GM21529 (cell line): ENCODE data around the gene CCDC144A.
"Not testable (repeated sequence)": the region's sequence is repeated elsewhere in the genome, so short reads cannot be mapped to it uniquely, and the experiment has no call there.

ENCODE experiments used
- ATAC-seq: cut with Tn5 transposase; IDR thresholded peaks from one replicate; pipeline ENCODE4 v1.9.1; 2021; ENCODE audit not compliant: unreplicated experiment

The CCDC144A gene

DNA sequence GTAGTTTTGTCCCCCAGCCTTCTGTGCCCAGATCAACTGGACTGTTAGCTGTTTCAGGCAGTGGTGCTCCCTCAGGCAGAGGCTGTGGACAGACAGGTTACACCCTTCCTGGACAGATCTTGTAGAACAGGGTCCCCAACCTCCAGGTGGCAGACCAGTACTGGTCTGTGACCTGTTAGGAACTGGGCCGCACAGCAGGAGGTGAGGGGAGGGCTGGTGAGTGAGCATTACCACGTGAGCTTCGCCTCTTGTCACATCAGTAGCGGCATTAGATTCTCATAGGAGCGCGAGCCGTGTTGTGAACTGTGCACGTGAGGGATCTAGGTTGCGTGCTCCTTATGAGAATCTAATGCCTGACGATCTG is 61.9 kb downstream of the CCDC144A start:
- ATAC-seq: not testable (repeated sequence)

DNA sequence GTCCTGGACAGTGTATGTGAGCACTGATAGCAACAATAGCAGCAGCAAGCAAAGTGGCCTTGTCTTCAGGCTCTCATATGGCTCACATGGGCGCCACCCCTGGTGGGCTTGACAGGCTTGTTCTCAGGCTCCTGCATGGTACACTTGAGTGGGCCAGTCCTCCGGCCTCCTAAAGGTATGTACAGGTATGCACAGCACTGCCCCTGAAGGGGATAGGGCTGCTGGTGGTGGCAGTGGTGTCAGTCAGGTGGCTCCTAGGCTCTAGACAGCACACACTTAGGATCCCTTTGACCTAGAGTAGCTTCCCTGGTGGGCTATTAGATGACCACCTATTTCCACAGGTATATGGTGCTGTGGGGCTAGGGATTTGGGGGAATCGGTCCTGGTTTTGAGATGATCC is 67.5 kb downstream of the CCDC144A start:
- not testable (repeated sequence) for ATAC-seq

DNA sequence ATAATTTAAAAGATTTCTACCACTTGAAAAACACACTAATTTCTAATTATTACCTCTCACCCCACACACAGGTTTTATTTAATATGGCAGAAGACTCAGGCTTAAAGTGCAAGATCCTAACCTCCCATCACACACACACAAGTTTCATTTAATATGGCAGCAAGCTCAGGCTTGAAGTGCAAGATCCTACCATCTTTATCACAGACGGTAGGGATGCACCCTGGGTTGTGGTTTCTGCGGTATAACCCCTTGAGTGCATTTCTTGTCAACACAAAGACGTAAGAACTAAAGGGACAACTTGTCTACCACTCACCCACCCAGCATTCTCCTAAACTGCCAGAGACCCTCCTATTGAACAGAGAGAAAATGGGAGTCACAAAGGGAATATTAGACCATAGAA is 68.1 kb downstream of the CCDC144A start:
- ATAC-seq: not testable (repeated sequence)

DNA sequence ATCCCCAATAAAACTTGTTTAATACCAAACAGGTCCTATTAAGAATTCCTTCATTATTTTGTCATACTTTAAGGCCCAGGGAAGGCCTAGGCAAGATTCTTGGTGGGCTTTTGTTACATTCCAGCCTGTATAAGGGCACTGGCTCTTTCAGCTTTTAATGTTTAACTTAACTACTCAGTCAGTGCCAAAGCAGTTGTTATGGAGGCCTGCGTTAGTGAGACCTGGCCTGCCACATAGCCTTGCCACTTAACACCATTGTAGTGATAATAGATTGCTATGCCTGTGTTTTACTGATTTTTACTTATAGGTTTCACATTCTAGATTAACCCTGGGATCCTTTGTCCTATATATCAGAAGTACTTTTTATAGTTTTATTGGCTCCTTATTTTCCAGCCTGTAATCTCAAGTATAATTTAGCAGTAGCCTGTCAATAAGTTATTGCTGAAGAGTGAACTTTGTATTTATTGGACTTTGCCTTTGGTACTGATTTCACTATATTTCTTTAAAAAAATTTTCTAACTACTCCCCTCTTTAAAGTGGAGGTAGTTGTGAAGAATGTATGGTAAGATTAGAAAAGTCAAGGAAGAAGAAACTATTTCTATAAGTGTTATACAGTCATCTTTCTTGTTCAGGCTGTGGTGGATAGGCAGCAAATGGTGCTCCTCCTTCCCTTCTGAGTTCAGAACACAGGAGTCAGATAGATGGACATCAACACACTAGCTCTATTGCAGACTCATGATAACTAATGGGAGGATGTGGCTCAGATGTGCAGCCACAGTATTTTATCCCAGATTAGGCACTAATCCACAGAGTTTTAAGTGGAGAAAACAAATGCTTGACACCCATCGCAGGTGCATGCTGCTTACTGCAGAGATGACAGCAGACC is 78.5 kb downstream of the CCDC144A start:
- not testable (repeated sequence) for ATAC-seq

DNA sequence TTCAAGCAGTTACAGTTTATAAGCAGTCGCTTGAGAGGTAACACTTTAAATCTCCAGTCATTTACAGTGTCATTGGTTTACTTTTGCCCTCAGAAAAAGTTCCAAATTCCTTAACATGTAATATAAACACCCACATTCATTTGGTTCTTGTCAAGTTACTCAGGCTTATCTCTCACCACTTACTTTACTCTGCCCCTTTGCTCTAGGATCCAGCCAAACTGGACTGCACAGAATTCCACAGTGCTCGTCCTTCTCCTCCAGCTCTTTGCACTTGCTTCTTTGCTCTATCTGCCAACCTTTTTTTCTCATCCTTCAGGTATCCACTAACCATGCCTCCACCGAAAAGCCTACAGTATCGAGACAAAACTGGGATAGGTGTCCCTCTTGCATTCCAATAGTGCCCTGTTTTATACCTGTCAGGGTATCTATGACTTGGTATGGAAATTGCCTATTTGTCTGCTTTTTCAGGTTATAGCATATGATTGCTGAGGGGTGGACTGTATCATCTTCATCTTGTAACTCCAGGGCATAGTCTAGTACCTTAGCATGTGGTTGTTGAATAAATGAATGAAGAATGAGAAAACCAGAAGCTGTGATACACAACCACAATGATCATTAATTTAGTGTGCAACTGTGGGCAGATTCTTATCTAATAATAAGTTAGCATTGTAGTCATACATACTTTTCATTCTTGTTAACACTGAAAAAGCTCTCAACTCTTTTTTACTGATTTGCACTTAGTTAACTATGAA is 82.5 kb downstream of the CCDC144A start:
- not testable (repeated sequence) for ATAC-seq

DNA sequence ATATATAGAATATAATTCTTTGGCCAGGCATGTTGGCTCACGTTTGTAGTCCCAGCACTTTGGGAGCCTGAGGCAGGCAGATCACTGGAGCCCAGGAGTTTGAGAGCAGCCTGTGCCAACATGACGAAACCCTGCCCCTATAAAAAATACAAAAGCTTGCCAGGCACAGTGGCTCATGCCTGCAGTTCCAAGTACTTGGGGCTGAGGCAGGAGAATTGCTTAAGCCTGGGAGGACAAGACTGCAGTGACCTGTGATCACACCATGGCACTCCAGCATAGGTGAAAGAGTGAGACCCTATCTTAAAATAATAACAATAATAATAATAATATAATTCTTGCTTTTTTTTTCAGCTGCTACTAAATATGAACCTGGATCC is 83.1 kb downstream of the CCDC144A start:
- ATAC-seq: not testable (repeated sequence)

DNA sequence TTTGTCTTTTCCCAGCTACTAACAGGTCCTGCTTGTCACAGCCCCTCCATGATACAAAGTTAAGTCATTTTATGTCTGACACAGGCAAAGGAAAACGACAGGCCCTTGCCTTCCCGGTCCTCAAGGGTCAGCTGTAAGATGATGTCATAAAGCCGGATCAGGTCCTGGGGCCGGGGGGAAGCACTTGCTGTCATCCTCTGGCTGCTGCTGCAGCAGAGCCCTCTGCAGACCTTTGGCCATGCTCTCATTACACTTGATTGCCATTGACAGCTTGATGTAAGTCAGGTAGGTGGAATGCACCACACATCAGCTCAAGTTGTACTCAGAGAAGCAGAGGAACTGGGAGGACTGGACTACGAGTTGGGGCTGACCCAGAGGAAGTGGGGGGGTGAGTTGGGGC is 97.8 kb downstream of the CCDC144A start:
- ATAC-seq: not testable (repeated sequence)

DNA sequence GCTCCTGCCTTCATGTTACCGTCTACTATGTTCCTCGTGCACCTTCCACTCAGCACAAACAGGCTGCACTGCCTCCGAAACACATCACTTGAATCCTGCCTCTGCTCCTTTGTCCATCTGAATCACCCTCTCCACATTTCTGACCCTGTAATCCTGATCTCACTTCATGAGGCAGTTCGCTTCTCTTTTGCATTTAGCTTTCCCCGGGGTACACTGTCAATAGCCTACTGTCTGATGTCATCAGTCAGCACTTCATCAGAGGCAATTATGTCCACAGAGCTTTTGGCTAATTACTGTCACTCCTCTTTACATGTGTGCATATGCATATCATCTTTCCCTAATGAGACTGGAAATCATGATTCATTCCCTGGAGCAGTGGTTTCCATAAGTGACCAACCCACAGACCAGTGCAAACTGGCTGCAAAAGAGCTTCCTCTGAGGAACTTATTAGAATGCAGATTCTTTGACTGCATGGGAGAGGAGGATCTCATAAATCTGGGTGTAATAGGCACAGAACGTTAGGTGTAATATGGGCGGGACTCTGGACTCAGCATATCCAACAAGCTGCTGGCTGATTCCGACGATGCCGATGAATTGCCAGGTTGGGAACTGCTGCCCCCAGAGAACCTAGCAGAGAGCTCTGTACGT is 99.0 kb downstream of the CCDC144A start:
- not testable (repeated sequence) for ATAC-seq

DNA sequence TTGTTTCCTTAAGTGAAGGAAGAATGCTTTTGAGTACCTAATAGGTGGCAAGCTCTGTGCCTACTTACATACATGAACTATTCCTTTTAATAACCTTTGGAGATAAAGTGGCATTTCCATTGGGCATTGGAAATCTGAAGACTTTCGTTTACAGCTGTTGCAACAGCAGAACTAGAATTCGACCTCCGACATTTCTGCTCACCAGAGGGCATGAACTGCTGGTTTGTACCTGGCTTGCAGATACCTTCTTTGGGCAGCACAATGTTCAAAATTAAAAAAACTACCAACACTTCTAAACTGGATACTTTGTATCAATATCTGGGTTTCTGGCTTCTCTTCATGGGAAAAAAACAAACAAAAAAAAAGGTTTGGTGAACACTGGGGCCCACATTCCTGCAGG is 99.6 kb downstream of the CCDC144A start:
- not testable (repeated sequence) for ATAC-seq

DNA sequence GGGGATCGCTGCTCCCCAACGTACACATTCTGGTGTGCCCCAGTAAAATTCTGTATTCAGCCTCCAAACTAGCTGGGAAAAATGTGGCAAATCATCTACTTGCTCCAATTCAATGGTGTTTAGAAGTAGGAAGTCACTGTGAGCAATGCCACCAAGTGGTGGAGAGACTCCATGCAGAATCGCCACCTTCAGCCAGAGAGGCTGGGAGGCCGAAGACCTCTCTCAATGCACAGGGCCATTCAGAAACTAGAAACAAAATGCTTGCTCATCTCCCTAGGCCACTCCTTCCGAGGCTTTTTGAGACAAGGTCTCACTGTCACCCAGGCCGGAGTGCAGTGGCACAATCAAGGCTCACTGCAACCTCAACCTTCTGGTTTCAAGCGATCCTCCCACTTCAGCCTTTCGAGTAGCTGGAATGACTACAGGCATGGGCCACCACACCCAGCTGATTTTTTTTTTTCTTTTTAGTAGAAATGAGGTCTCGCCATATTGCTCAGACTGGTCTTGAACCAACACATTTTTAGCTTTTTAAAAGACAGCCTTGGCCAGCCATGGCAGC is 100.4 kb downstream of the CCDC144A start:
- ATAC-seq: not testable (repeated sequence)

DNA sequence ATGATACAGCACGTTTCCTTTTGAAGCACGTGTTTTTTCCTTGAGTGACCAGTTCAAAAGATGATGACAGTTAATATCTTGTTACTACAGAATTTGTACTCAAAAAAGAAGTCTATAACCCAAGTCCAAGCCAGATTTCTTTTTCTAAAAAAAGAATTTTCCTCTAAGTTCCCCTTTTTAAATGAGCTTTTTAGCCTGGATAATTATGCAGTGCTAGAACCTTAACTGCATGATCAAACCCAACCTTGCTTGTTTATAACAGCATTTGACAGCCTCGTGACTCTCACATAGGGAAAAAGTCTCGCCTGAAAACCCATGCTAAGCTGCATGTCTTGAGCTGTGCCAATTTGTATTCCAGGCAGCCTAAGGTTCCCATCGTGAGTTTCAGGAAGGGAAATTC is 104.2 kb downstream of the CCDC144A start:
- ATAC-seq: not testable (repeated sequence)

DNA sequence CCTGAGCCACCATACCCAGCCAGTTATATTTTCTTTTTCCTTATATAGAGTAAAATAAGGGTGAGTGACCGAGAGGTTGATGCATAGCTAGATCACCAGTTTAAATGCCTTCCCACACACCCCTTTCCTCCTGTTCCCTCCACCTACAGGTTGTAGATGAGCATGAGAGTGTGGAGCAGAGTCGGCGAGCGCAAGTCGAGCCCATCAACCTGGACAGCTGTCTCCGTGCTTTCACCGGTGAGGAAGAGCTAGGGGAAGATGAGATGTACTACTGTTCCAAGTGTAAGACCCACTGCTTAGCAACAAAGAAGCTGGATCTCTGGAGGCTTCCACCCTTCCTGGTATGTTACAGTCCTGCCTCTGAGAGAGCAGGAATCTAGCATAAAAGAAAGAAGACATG is 105.9 kb downstream of the CCDC144A start:
- ATAC-seq: not testable (repeated sequence)

DNA sequence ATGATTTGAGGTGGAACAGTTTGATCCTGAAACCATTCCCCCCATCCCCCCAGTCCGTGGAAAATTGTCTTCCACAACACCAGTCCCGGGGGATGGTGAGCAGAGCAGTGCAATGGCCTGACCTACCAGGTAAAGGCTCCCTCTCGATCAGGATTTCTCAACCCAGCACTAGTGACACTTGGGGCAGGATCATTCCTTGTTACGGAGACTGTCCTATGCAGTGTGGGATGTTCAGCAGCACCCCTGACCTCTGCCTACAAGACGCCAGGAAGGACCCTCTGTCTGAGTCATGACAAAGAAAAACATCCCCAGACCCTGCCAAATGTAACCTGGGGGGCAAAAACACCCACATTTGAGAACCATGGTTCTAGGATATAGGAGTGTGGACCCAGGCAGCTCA is 114.8 kb downstream of the CCDC144A start:
- ATAC-seq: not testable (repeated sequence)

DNA sequence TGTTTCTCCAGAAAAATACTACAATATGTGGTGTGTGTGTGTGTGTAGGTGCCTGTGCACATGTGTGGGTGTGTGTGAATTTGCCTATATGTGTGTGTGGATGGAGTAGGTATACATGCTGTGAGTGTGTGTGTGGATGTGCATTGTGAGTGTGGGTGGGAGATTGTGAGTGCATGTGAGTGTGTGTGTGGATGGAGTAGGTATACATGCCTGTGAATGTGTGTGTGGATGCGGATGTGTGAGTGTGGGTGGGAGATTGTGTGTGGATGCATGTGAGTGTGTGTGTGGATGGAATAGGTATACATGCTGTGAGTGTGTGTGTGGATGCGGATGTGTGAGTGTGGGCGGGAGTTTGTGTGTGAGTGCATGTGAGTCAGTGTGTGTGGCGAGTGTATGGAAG is 116.6 kb downstream of the CCDC144A start:
- not testable (repeated sequence) for ATAC-seq

DNA sequence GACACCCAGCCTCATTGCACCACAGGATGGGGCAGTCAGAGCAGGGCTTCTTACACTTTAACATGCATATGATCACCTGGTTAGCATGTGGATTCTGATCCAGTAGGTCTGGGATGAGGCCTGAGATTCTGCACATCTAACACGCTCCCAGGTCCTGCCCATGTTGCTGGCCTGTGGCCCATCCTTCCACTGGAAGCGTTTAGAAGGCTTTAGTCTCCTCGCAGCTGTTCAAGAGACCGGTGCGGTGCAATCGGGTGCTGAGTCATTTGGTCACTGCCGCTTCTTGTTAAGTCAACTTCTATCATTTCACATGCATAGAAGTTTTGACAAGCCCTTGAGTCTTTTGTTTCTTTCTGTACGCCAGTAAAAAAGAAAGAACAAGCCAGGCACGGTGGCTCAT is 117.6 kb downstream of the CCDC144A start:
- not testable (repeated sequence) for ATAC-seq

DNA sequence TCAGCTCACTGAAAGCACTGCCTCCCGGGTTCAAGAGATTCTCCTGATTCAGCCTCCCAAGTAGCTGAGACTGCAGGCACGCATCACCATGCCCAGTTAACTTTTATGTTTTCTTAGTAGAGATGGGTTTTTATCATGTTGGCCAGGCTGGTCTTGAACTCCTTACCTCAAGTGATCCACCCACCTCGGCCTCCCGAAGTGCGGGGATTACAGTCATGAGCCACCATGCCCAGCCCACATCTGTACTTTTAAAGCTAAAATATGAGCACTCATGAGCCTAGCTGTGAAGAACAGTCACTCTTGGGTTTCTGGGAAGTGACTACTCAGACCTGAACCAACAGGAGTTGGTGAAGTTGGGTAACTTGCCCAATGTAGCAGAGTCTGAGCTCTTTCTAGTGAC is 120.2 kb downstream of the CCDC144A start:
- not testable (repeated sequence) for ATAC-seq

DNA sequence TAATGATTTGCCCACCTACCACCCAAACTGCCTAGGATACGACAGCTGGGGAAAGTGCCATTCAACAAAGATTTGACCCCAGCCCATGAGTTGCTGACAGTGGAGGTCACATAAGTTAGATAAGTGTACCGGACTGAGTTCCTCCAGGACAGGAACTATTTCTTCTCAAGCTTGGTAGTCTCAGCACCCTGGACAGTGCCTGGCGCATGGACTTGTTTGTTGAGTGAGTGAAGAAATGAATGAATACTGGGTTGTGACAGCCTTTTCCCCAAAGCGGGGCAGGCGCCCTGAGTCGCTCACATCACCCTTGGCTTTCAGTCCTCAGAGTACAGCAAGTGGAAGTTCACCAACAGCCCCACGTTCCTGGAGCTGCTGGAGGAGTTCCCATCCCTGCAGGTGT is 122.1 kb downstream of the CCDC144A start:
- ATAC-seq: not testable (repeated sequence)

DNA sequence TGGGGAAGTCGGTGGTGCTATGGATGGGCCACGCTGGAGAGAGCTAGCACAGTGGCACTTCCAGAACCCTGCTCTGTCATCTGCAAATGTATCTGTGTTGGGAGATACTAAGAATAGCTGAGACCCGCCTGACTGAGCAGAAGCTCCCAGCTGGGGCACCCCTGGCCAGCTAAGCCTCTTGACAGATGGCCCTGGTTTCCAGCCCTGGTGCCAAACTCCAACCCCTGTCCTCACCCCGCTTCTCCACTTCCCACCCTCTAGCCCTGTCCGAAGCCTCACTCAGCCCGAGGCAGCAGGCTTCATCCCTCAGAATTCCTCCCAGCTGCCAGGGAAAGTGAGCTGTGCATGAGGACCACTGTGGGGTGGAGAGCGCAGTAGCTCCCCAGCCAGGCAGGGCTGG is 124.4 kb downstream of the CCDC144A start:
- ATAC-seq: no peak

DNA sequence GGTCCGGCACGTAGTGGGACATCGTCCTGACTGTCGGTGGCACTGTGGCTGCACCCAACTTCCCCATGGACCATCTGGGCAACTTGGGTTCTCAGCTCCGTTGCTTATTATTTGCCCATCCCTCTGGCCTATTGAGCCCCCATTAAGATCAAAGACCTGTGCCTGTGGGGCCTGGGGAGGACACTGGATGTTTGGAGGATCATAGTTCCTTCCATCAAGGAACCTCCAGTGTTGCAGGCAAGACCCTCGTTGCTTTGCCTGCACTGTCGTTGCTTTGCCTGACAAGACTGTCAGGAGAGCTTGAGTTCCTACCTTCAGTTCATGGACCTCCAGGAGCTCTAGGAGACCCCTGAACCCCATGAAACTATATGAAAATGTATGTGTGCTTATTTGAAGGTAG is 127.2 kb downstream of the CCDC144A start:
- ATAC-seq: no peak

DNA sequence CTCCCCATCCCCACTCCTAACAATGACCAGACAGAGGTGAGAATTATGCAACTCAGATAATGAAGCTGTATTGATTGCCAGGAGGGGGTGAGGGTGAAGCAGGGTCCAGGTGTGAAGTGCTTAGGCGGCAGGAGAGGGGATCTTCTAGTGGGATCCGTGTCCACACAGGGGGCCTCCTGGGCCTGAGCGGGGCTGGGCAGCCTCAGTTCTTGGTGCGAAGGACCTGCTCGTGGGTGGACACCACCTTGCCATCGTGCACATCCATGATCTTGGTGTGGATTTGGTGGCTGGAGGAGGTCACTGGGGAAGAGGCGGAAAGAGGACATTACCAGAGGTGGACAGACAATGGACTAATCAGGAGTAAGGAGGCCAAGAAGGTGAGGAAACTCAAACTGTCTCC is 127.9 kb downstream of the CCDC144A start:
- ATAC-seq: not testable (repeated sequence)

DNA sequence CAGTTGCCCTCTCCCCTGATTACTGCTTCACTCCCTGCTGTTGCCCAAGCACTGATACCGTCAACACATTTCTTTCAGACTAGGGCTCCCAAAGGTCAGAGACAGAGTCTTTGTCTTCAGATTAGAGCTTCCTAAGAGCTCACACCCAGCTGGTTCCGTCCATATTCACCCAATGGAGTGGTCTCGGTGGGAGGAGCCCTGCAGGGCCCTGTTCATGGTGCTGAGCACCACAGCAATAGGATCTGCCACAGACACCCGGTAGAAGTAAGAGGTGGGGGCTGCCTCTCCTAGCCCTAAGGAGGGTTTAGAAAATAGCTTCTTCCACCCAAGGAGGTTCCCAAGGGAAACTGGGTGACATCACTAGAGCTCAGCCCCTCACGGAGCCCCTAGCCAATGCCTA is 128.3 kb downstream of the CCDC144A start:
- no peak for ATAC-seq
